MM.1S (cell line): Measurements from ENCODE around the gene FHIT.

ENCODE experiments used
- CTCF ChIP-seq: fragments of 300-600 bp; sonication (generic); IDR thresholded peaks from 2 replicates; pipeline ENCODE4 v1.5.1; 2016; ENCODE audit warnings: antibody characterized with exemption, low read length, mixed read lengths
- EZH2 ChIP-seq: fragments of 300-600 bp; sonication (generic); optimal IDR thresholded peaks from 2 replicates; pipeline ENCODE3; 2017; ENCODE audit warnings: low read depth, mild to moderate bottlenecking, antibody characterized with exemption, low read length, mixed read lengths
- EZH2phosphoT487 ChIP-seq: fragments of 300-600 bp; sonication (generic); IDR thresholded peaks from 2 replicates; pipeline ENCODE4 v1.6.1; 2018; ENCODE audit warnings: antibody characterized with exemption, low read length

GRCh38 chr3:60403866-60404265 lies 847.4 kb downstream of the FHIT start:
- TF ChIP-seq EZH2: no peak
- TF ChIP-seq CTCF: no peak
- no peak for TF ChIP-seq EZH2phosphoT487
